Gastroesophageal sphincter (tissue), 4 donors: Measurements from ENCODE around the gene LRCOL1. TPM values are rescaled to one million over a fixed set of nuclear protein-coding genes. Genes with fewer than 3 reads are reported as not detected.

Experiments
- ATAC-seq: fragments of 150-250 bp; one replicate; pipeline ENCODE4 v1.9.1; 2016; ENCODE audit warnings: mild to moderate bottlenecking, moderate library complexity
- H3K27ac ChIP-seq, 4 donors: fragments of 200-600 bp; sonication (generic) in 3 of 4; 1 replicate in 3 of 4; 2 replicates in 1 of 4; pipeline ENCODE4 v1.5.1; 2016 to 2019
- H3K27me3 ChIP-seq: fragments of 200-600 bp; sonication (generic); one replicate; pipeline ENCODE4 v1.5.1; 2019
- H3K36me3 ChIP-seq, 2 donors: fragments of 200-600 bp; sonication (generic); one replicate each; pipeline ENCODE4 v1.5.1; 2019; ENCODE audit warnings: control low read depth in 1 of 2
- H3K4me1 ChIP-seq, 3 donors: fragments of 200-600 bp; sonication (generic); 1 replicate in 2 of 3; 2 replicates in 1 of 3; pipeline ENCODE4 v1.5.1; 2016 to 2019; ENCODE audit warnings: control low read depth in 2 of 3
- H3K4me3 ChIP-seq, 2 donors: fragments of 200-600 bp; sonication (generic); one replicate each; pipeline ENCODE4 v1.5.1; 2019; ENCODE audit warnings: mild to moderate bottlenecking in 1 of 2, moderate library complexity in 1 of 2
- H3K9me3 ChIP-seq, 3 donors: fragments of 200-600 bp; sonication (generic); one replicate each; pipeline ENCODE4 v1.5.1; 2017 to 2019; ENCODE audit warnings: control low read depth in 2 of 3
- EP300 ChIP-seq: sonication (generic); formaldehyde crosslinking; IDR thresholded peaks from one replicate; pipeline ENCODE4 v1.6.1; 2017; ENCODE audit warnings: antibody characterized with exemption, mild to moderate bottlenecking
- POLR2A ChIP-seq, 2 donors: fragments of 450-650 bp; IDR thresholded peaks; one replicate each; pipeline ENCODE4 v1.6.1; 2017; ENCODE audit warnings: antibody characterized with exemption in 2 of 2, mild to moderate bottlenecking in 2 of 2, moderate library complexity in 1 of 2
- POLR2AphosphoS5 ChIP-seq: sonication (generic); formaldehyde crosslinking; IDR thresholded peaks from one replicate; pipeline ENCODE4 v1.6.1; 2017; ENCODE audit warnings: antibody characterized with exemption
- WGBS, 2 donors: methylation state at CpG; one replicate each; pipeline ENCODE4 v1.1.5; 2018; ENCODE audit warnings: low coverage in 1 of 2; 5-methylcytosine and 5-hydroxymethylcytosine counted together
- total RNA-seq, 4 donors: library from RNA; depleted of rRNA; stranded (reverse); fragments of >200 nt; gene quantifications; one replicate each; pipeline ENCODE4 v1.1.0, GENCODE V29; 2016
- TF ChIP-seq, protein P1 (sequence below), 4 experiments: fragments of 200-600 bp in 2 of 4; fragments of 450-650 bp in 2 of 4; sonication (generic) in 1 of 4; IDR thresholded peaks; one replicate each; pipeline ENCODE4 v1.5.1; 2017 to 2019; ENCODE audit warnings: antibody characterized with exemption in 4 of 4, mild to moderate bottlenecking in 2 of 4, moderate library complexity in 2 of 4

Gene LRCOL1
- total RNA-seq, 4 donors from 2014 or later, result not detected

GRCh38 chr12:132565365-132565764 lies 45.0 kb downstream of the LRCOL1 start:
- no peaks in the 10 kb centered on the region for H3K27me3 ChIP-seq
- H3K36me3 ChIP-seq, result peaks cover 0 to 53% of the 10 kb centered on the region in 2 donors
- no peaks in the 10 kb centered on the region for H3K9me3 ChIP-seq
- no peak overlapping the region for H3K27ac ChIP-seq
- TF ChIP-seq, protein P1, sequence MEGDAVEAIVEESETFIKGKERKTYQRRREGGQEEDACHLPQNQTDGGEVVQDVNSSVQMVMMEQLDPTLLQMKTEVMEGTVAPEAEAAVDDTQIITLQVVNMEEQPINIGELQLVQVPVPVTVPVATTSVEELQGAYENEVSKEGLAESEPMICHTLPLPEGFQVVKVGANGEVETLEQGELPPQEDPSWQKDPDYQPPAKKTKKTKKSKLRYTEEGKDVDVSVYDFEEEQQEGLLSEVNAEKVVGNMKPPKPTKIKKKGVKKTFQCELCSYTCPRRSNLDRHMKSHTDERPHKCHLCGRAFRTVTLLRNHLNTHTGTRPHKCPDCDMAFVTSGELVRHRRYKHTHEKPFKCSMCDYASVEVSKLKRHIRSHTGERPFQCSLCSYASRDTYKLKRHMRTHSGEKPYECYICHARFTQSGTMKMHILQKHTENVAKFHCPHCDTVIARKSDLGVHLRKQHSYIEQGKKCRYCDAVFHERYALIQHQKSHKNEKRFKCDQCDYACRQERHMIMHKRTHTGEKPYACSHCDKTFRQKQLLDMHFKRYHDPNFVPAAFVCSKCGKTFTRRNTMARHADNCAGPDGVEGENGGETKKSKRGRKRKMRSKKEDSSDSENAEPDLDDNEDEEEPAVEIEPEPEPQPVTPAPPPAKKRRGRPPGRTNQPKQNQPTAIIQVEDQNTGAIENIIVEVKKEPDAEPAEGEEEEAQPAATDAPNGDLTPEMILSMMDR (IDR thresholded peaks at IDR 0.05), result no peak
- TF ChIP-seq EP300, result no peak
- no peak for TF ChIP-seq POLR2A (IDR thresholded peaks at IDR 0.05)
- no peak for TF ChIP-seq POLR2AphosphoS5
- ATAC-seq, result no peak
- peaks cover 0 to 17% (median 9%) of the 10 kb centered on the region in 3 donors for H3K4me1 ChIP-seq
- H3K4me3 ChIP-seq, result no peak overlapping the region
- WGBS, 2 donors, result 92 to 95% methylated on average over 18 of the region's 18 CpGs

GRCh38 chr12:132563911-132564310 lies 46.5 kb downstream of the LRCOL1 start:
- H3K27me3 ChIP-seq, result no peaks in the 10 kb centered on the region

DNA sequence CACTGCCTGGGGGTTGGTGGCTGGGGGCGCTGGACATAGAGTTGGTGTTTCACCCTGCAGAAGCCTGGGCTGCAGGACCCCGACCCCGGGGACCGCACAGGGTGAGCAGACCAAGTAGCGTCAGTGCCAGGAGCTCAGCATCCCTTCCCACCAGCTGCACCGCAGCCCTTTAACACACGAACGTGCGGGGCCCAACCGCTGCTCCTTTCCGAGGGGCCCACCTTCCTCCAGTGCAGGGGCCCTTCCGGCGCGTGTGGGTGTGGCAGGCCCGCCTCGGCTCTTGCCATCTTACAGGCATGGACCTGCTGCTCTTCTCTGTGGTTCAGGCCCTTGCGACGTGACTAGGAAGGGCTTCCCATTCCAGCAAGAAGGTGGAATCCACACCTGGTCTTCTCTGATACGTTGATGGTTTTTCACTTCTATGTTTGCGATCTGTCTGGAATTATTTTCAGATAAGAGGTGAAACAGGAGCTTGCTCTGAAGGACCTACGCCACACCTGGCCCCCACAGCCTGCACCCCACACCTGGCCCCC lies 47.8 kb downstream of the LRCOL1 start:
- H3K4me3 ChIP-seq, result no peak overlapping the region
- H3K27ac ChIP-seq, result no peak overlapping the region
- H3K36me3 ChIP-seq, result peaks cover 0 to 26% of the 10 kb centered on the region in 2 donors
- 70 to 94% methylated on average over 2 to 5 of the region's 21 CpGs for WGBS, 2 donors
- TF ChIP-seq POLR2AphosphoS5, result no peak
- TF ChIP-seq EP300, result no peak
- no peak for TF ChIP-seq POLR2A (IDR thresholded peaks at IDR 0.05)
- H3K9me3 ChIP-seq, result no peaks in the 10 kb centered on the region
- H3K4me1 ChIP-seq, result peaks cover 0 to 38% (median 16%) of the 10 kb centered on the region in 3 donors
- H3K27me3 ChIP-seq, result no peaks in the 10 kb centered on the region
- ATAC-seq, result no peak

More at GRCh38 chr12:132563911-132564310, 46.5 kb downstream of the LRCOL1 start:
- Histone ChIP-seq H3K4me1 (peaks cover 0 to 30% (median 16%) of the 10 kb centered on the region in 3 donors), H3K9me3 (no peaks in the 10 kb centered on the region), H3K36me3 (peaks cover 0 to 40% of the 10 kb centered on the region in 2 donors), H3K27ac (no peak overlapping the region), H3K4me3 (no peak overlapping the region)
- 67% methylated on average over 1 of the region's 20 CpGs; no CpG with 5 or more reads in 1 of the 2 donors for WGBS, 2 donors
- ATAC-seq, result no peak
- TF ChIP-seq POLR2A (IDR thresholded peaks at IDR 0.05), result no peak
- no peak for TF ChIP-seq EP300
- TF ChIP-seq POLR2AphosphoS5, result no peak
- TF ChIP-seq, protein P1 (IDR thresholded peaks at IDR 0.05), result no peak

DNA sequence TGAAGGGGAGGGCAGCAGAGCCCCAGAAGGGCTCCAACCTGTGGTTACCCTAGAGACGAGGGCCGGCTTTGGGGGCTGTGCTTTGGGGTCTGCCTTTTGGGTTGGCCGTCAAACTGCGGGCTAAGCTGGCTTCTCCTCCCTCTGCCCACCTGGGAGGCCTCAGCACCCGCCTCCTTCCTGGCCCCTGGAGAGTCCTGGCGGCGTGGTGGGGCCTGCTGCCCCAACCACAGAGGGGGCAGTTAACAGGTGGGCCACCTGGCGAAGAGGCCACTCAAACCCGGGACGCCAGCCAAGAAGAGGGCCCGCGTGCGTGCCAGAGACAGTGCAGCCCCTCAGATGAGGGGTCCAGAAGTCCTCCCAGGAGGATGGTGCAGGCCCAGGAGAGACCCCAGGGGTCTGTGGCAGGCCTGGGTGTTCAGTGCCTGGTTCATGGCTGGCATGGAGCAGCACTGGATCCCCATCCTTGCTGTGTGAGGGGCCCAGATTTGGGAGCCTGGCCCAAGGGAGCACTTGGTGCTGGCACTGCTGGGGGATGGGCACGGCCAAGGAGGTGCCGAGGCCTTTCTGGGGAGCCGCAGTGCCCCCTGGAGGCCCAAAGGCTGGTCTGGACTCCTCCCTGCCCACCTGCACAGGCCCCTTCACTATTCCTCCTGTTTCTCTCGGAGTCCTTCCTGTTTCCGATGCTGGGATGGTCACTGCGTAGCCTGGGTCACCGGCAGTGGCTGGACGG lies 48.8 kb downstream of the LRCOL1 start:
- ATAC-seq, result no peak
- peak overlapping the region in 1 of 2 donors; percentile 56 for H3K4me3 ChIP-seq
- TF ChIP-seq, protein P1 (IDR thresholded peaks at IDR 0.05), result no peak
- TF ChIP-seq POLR2AphosphoS5 (no peak), POLR2A (IDR thresholded peaks at IDR 0.05) (no peak), EP300 (no peak)
- no peaks in the 10 kb centered on the region for H3K9me3 ChIP-seq
- H3K27me3 ChIP-seq, result no peaks in the 10 kb centered on the region
- H3K27ac ChIP-seq, result no peak overlapping the region
- no CpG with 5 or more reads among the region's 21 CpGs for WGBS, 2 donors
- H3K4me1 ChIP-seq, result peaks cover 0 to 38% (median 16%) of the 10 kb centered on the region in 3 donors
- H3K36me3 ChIP-seq, result peaks cover 0 to 16% of the 10 kb centered on the region in 2 donors

GRCh38 chr12:132560614-132561426 lies 49.6 kb downstream of the LRCOL1 start:
- peak overlapping the region; percentile 38 to 56 for H3K4me3 ChIP-seq
- H3K9me3 ChIP-seq, result no peaks in the 10 kb centered on the region
- no CpG with 5 or more reads among the region's 49 CpGs for WGBS, 2 donors
- H3K27ac ChIP-seq, result no peak overlapping the region
- no peaks in the 10 kb centered on the region for H3K27me3 ChIP-seq
- TF ChIP-seq, protein P1 (IDR thresholded peaks at IDR 0.05), result peak in 3 of 4 experiments; percentile 33 to 67 (median 41)
- no peak for TF ChIP-seq EP300
- ATAC-seq, result no peak
- H3K4me1 ChIP-seq, result peaks cover 0 to 38% (median 16%) of the 10 kb centered on the region in 3 donors
- H3K36me3 ChIP-seq, result peaks cover 0 to 14% of the 10 kb centered on the region in 2 donors
